Coronary artery (tissue), 2 donors: ENCODE data around the gene MACROD2.
A peak's percentile ranks its signal among the peaks of the same experiment; 100 is the strongest.

Experiments
- DNase-seq: peaks from one replicate; pipeline ENCODE4 v3.0.0-alpha.2; 2017; ENCODE audit warnings: low spot score
- H3K27ac ChIP-seq, 2 donors: fragments of 200-600 bp; sonication (generic); one replicate each; pipeline ENCODE4 v1.5.1; 2016 to 2019
- H3K4me3 ChIP-seq: fragments of 200-600 bp; sonication (generic); 2 replicates; pipeline ENCODE4 v1.5.1; 2016; ENCODE audit warnings: mild to moderate bottlenecking, moderate library complexity
- CTCF ChIP-seq: fragments of 200-600 bp; sonication (generic); IDR thresholded peaks from one replicate; pipeline ENCODE4 v1.5.1; 2019; ENCODE audit warnings: antibody characterized with exemption

MACROD2 gene

GRCh38 chr20:15158533-15158932 is 1163.2 kb downstream of the MACROD2 start:
- Histone ChIP-seq H3K27ac (no peak overlapping the region), H3K4me3 (no peak overlapping the region)
- no peak for TF ChIP-seq CTCF
- no peak for DNase-seq

GRCh38 chr20:15162079-15162647 is 1166.8 kb downstream of the MACROD2 start:
- no peak for DNase-seq
- TF ChIP-seq CTCF, result no peak
- Histone ChIP-seq H3K27ac (no peak overlapping the region), H3K4me3 (peak overlapping the region; percentile 46)

- no peak overlapping the region for H3K27ac ChIP-seq
- no peak for TF ChIP-seq CTCF
- H3K4me3 ChIP-seq, result no peak overlapping the region
- DNase-seq, result no peak
Measured at GRCh38 chr20:15163632-15164031, 1168.3 kb downstream of the MACROD2 start.

GRCh38 chr20:15164726-15165125 is 1169.4 kb downstream of the MACROD2 start:
- TF ChIP-seq CTCF, result no peak
- no peak overlapping the region for H3K27ac ChIP-seq
- DNase-seq, result no peak

GRCh38 chr20:15166744-15167143 is 1171.4 kb downstream of the MACROD2 start:
- TF ChIP-seq CTCF, result no peak
- DNase-seq, result no peak
- no peak overlapping the region for H3K4me3 ChIP-seq
- H3K27ac ChIP-seq, result no peak overlapping the region

More at GRCh38 chr20:15164726-15165125, 1169.4 kb downstream of the MACROD2 start:
- no peak overlapping the region for H3K4me3 ChIP-seq

- no peak for DNase-seq
- Histone ChIP-seq H3K27ac (no peak overlapping the region), H3K4me3 (no peak overlapping the region)
- TF ChIP-seq CTCF, result no peak
Measured at GRCh38 chr20:15171016-15171415, 1175.7 kb downstream of the MACROD2 start.

- no peak for DNase-seq
- no peak overlapping the region for H3K4me3 ChIP-seq
- no peak for TF ChIP-seq CTCF
- no peak overlapping the region for H3K27ac ChIP-seq
Measured at GRCh38 chr20:15176929-15177328, 1181.6 kb downstream of the MACROD2 start.
